8988T (cell line): ENCODE data around the gene ZNF236.

Experiments used
- DNase-seq: peaks from one replicate; pipeline ENCODE4 v3.0.0; 2011

ZNF236 gene

DNA sequence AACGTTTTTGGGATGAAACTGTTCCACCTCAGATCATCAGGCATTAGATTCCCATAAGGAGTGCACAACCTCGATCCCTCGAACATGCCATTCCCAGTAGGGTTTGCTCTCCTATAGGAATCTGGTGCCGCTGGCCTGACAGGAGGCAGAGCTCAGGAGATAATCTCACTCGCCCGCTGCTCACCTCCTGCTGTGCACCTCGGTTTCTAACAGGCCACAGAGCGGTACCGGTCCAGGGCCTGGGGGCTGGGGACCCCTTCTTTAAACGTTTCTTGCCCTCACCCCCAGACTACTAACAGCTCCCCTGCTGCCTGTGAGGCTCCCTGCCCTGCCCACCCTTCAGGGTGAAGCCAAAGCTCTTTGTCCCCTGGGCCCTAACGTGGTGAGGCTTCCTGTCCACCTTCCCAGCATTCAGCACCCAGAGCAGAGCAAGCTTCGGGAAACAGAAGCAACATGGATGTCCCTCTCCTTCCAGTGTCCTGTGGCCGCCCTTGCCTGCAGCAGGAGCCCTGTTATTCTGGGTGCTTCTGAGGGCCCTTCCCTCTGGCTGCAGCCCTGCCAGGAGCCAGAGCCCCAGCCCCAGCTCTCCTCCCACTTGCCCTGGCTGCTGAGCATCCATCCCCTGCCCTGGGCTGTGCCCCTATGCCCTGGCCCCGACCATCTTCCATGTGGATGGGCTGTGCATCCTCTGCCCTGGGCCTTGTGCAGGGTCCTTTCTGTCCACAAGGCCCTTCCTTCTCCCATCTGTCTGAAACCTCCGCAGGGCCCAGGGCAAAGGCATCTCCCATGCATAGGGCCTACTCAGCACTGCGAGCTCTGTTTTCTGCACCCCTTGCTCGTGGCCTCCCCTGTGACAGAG, 170.1 kb downstream of the ZNF236 start:
- no peak for DNase-seq

GRCh38 chr18:76993085-76993382, 170.7 kb downstream of the ZNF236 start:
- no peak for DNase-seq

- DNase-seq: no peak
Observed at GRCh38 chr18:76993573-76993972, 171.2 kb downstream of the ZNF236 start.

DNA sequence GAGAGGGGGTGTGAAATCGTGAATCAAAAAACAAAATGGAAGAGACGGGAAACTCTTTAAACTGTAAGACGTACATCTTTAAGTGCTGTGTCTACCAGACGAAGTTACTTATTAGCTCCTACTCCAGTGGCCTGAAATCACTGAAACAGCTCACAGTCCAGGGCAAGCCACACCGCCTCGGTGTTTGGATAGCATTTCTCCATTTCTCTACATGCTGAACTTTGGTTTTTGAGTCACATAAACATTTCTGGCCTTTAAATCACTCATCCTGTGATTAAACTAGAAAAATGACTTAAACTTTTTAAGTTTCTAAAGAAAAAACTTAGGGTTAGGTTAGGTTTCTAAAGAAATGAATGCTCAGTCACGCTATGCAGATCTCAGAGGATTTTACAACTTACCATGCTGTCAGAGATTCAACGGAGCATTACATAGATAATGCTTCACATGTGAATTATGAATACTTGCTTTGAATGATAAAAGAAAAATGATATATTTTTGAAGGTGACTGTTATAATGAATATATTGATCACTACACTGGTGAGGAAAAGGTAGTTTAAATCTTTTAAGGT, 171.8 kb downstream of the ZNF236 start:
- DNase-seq: no peak

DNA sequence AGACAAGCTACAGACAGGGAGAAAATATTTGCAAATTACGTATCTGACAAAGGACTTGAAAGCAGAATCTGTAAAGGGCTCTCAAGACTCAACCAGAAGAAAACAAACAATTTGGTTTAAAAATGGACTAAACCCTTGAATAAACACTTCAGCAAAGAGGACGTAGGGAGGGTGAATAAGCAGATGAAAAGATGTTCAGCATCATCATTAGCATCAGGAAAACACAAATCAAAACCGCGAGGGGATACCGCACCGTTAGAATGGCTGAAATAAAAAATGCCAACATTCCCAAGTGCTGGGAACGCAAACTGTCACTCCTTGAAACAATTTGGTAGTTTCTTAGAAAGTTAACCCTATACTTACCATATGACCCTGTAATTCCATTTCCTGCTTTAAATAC, 173.5 kb downstream of the ZNF236 start:
- no peak for DNase-seq

GRCh38 chr18:76996429-76996828, 174.1 kb downstream of the ZNF236 start:
- DNase-seq: no peak

DNA sequence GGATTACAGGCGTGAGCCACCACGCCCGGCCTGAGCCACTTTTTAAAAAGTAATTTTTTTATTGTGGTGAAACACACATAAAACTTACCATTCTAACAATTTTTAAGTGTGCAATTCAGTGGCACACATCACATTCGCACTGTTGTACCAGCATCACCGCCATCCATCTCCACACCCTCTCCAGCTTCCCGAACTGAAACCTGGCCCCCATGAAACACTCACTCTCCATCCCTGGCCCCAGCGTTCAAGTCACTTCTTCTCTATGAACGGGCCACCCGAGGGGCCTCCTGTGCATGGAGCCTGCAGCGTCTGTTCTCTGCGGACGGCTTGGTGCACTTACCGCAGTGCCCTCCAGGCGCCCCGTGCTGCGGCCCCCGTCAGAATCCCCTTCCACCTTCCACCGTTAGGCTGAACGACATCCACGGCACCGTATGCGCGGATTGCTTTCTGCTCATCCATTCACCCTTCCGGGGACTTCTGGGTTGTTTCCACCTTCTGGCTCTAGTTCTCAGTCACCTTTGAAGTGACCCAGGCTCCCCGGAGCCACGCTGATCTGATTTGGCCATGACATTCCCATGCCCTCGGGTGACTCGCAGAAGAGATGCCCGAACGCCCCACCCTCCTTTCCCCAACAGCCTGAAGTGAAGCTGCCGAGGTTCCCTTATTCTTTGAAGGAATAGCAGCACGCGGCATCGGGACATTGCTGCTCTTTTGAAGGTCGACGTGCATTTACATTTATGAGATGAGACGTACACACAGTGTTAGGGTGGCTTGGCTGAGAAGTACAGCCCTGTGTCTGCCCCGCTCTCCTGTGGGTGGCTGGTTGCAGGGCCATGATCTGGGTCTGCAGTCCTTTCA, 175.8 kb downstream of the ZNF236 start:
- no peak for DNase-seq

- no peak for DNase-seq
Observed at GRCh38 chr18:76999077-76999476, 176.7 kb downstream of the ZNF236 start.

- DNase-seq: no peak
Observed at GRCh38 chr18:77000527-77000926, 178.2 kb downstream of the ZNF236 start.

- DNase-seq: no peak
Observed at GRCh38 chr18:77001041-77001440, 178.7 kb downstream of the ZNF236 start.

DNA sequence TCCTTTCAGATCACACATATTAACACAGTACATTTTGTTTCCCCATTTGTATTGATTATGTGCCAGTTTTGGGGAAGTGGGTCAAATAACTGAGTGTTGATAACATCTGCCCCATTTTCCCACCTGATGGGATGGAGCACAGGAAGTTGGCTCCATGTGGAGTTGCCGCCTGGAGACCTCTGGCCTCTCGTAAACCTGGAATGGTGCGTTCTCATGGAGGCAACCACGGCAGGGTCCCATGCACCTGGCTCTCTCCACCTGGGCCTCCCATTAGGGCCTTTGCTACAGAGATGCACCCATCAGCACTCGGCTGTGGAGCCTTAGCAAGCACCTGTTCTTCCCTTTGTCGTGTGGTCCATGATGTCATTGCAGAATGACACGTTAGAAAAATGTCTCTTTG, 179.6 kb downstream of the ZNF236 start:
- DNase-seq: no peak

DNA sequence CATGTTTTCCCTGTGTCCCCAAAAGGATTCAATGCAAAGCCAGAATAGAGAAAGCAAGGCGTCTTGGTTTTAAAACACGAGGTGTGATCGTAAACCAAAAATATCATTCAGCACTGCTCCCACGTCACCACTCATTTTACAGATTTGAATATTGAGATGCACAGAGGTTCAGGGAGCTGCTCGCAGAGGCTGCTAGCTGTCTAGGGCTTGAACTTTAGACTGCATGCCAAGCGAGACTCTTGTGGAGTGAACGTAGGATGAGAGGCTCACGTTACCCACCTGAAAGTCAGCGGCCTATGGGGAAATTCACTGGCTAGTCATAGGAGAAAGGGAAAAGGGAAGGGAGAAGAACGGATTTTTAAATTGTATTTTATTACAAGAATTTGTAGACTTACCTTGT, 180.1 kb downstream of the ZNF236 start:
- no peak for DNase-seq

DNA sequence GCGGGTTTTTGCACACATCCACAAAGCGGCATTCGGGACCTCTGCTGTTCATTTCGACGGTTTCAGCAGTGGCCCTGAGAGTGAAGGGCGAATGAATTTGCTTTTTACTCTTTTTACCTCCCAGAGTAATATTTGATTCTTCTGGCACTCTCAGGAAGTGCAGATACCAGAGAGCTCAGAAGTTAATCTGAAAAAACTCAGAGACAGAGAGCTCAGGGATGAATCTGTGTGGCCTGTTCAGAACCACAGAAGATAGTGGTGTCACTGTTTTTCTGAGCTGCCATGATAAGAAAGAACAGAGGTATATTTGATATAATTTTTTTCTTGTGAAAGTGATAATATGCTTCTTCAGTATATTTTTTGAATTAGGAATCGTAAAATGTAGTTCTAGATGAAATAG, 181.0 kb downstream of the ZNF236 start:
- no peak for DNase-seq

DNA sequence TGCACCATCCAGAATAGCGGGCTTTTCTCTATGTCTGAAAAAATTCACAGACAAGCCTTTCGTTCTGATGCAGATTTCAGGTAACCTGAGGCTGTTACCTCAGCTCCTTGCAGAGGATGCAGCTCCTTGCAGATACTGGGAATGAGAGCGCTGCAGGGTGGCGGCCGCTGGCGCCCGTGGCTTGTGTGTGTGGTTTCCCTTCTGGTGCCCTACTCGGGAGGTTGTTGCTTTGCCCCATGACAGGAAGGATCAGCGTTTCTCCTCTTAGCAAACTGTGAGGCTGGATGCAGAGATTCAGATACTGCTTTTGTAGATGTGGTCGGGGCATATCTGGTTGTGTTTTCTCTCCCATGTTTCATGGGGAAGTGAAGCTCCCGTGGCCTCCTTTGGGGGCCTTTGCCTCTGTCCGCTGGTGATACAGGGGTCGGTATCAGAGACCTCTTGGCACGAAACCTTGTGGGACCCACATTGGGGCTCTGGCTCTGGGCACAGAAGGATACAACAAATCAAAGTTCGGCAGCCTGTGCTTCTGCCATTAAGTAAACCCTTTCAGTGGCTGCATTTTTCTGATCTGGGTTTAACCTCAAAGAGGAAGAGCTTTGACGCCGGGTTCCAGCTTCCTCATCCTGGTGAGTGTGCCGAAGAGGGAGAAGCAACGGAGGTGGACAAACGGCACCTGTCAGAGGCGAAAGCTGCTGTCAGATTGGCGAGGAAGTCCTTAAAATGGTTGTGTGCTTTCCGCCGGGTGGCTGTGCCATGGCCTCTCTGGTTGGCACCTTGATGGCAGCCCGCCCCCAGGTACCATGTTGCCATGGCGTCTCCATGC, 182.4 kb downstream of the ZNF236 start:
- DNase-seq: no peak

DNA sequence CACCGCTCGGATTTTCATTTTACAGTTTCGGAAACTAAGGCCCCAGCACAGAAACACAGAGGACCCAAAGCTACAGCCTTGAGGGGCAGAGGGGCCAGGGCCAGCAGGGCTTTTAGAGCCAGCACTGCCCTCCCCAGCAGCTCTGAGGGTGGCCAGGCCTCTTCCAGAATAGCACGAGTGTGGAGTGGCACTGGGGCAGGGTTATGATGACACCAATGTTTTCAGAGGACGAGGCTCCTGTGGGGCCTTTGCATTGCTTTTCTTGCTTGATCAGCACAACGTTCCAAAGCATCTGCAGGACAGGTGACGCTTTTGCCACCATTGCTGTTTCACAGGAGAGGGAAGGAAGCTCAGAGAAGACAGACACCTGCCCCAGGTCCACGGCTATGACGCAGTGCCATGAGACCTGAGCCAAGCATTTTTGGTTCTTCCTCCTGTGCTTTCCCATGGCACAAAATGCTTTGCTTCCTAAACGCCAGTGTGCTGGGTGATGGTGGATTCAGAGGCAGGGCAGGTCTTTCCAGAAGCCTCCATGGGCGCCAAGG, 183.4 kb downstream of the ZNF236 start:
- DNase-seq: no peak

DNA sequence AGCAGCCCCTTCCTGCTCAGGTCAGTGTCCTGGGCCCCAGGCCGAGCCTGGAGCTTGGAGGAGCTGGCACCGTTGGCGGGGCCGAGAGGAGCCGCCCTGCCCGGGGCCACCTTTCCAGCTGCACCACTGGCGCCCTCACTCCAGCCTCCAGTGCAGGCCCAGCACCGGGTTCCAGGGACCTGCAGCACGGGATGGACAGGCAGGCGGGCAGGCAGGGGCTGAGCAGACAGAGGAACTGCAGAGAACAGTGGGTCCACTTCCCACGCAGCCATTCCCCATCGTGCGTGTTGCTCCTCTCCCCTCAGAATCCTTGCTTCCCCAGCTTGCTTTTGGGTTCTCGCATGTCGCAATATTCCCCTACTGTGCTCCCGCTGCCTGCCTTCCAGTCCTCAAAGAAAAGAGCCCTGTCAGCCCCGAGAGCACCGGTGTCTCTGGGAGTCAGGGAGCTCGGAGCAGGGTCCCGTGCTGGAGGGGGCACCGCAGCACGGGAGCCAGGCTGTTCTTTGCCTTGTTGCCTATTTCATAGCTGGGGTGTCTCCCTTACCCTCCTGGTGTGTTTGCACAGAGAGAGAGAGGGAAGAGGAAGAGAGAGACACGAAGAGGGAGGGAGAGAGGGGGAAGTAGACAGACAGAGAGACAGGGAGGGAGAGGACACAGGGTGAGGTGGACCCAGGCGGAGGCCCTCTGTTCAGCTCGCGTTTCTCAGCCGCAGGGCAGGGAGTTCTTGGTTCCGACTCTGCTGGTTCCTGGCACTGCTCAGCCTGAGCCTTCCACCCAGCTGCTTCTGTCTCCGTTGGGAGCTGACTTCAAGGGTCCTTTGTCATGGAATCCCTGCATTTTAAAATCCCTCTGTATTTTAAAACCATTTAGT, 184.2 kb downstream of the ZNF236 start:
- DNase-seq: no peak

- DNase-seq: no peak
Observed at GRCh38 chr18:77007251-77007650, 184.9 kb downstream of the ZNF236 start.

- DNase-seq: no peak
Observed at GRCh38 chr18:77008006-77008405, 185.6 kb downstream of the ZNF236 start.

DNA sequence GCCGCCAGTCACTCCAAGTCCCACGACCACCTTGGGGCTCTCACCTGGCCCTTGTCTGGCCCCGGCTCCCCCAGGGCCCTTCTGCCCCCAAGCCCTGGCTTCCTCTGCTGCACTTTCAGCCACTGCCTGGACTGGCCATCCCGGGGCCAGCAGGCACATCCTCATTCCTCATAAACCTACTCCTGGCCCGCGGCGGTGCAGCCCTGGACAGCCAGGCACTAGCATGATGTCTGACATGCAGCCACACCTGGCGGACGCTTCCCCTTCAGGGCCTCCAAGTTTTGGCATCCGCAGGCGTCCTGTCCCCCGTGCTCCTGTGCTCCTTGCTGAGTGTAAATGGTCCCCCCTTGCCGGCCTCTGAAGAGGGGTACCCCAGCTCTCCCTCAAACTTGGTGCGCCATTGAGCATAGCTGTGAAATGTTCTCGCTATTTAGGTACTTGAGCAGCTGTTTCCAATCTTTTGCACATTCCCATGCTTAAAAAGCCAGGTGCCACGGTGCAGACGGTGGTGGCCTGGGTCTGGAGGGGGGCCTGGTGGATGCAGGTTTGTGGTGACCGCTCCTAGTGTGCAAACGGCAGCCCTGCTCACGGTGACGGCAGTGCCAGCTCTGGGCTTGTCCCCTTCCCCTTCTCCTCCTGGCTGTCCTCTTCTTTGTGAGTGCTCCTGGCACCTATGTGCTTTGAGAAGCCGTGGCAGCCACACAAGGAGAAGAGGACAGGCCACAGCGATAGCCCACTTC, 186.4 kb downstream of the ZNF236 start:
- DNase-seq: no peak

DNA sequence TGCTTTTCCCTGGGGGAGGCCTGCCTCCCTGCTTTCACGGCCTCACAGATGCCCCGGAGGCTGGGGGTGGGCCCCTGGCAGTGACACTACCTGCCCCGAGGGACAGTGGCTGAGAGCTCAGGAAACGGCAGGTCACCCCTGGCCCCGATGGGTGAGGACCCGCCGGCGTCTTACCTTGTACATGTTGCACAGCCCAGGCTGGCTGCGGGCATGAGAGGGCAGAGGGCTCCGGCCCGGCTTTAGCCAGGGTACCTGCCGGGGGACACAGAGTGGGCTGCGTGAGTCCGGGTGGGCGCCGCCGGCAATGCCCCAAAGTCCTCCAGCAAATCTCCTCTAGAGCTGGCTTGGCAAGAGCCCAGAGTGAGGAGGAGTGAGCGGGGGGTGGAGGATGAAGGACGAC, 187.3 kb downstream of the ZNF236 start:
- DNase-seq: no peak

GRCh38 chr18:77012120-77012519, 189.8 kb downstream of the ZNF236 start:
- DNase-seq: no peak
